HAP-1 (cell line): ENCODE data around the gene CPEB3.
A peak's percentile ranks its signal among the peaks of the same experiment; 100 is the strongest.
"Not testable (repeated sequence)": the region's sequence is repeated elsewhere in the genome, so short reads cannot be mapped to it uniquely, and the experiment has no call there.

ENCODE experiments used
- DNase-seq, 2 experiments: peaks; one replicate each; pipeline ENCODE4 v3.0.0-alpha.2; 2016 to 2020; ENCODE audit warnings: low spot score in 2 of 2
- H3K27me3 ChIP-seq: fragments of 250-450 bp; sonication (Bioruptor Pico); 2 replicates; pipeline ENCODE4 v1.5.1; 2020; ENCODE audit warnings: low read depth, mild to moderate bottlenecking, moderate library complexity
- H3K36me3 ChIP-seq: fragments of 250-450 bp; sonication (Bioruptor Pico); replicated peaks from 2 replicates; pipeline ENCODE4 v1.5.1; 2020; ENCODE audit warnings: mild to moderate bottlenecking
- H3K4me1 ChIP-seq: fragments of 250-450 bp; sonication (Bioruptor Pico); 2 replicates; pipeline ENCODE4 v1.5.1; 2020; ENCODE audit warnings: mild to moderate bottlenecking
- H3K4me3 ChIP-seq: fragments of 250-450 bp; sonication (Bioruptor Pico); 2 replicates; pipeline ENCODE4 v1.5.1; 2020; ENCODE audit warnings: mild to moderate bottlenecking, moderate library complexity
- H3K9me3 ChIP-seq: fragments of 250-450 bp; sonication (Bioruptor Pico); 2 replicates; pipeline ENCODE4 v1.5.1; 2020; ENCODE audit warnings: mild to moderate bottlenecking, moderate library complexity
- in situ Hi-C: fragments of 300-500 bp; cut with MboI; formaldehyde crosslinking; loops from 3 replicates; pipeline ENCODE4 v1.14.3; 2020; ENCODE audit warnings: low sequenced_read_pairs, inconsistent platforms, mixed read lengths

Gene CPEB3

DNA sequence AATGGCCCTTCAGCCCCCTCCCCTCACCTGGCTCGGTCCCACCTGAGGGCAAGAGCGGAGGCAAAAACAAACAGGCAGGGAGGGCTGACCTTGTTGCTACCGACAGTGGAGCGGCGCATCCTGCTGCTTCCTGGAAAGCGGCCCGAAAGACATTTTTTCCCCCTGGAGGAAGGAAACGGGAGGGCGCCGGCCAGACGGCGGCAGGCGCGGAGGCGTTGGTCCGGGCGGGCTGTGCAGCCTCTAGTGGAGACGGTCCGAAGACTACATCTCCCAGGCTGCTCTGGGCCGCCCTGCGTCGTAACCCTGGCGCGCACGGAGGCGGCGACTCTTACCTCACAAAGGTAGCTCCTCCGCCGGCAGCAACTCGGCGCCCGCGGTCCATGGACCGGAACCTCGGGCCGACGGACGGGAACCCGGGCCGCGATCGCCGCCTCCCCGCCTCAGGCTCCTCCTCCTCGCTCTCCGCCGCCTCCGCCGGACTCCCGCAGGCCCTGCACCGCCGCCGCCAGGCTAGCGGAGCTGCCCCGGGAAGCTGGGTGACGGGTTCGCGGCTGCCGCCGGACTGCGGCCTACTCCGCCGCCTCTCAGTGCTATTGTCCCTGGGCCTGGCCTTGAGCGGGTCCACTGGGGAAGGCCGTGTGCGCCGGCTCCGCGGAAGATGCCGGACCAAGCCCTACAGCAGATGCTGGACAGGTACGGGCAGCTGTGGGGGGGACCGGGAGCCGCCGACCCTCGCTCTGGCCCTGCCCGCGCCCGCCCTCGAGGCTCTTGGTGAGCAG is at the start of gene CPEB3, which contains the start of gene MARCHF5:
Gene CPEB3 (minus strand): TSS at position 242 of the 779 bp plus-strand sequence. CDS start 50,728 bp downstream, outside the sequence.
Gene MARCHF5 (plus strand): TSS at position 331 of the 779 bp plus-strand sequence. CDS start 328 bp downstream, at position 659.
- Histone ChIP-seq H3K36me3 (peaks cover 10% of the 10 kb centered on the region), H3K4me1 (peaks cover 7% of the 10 kb centered on the region; the same call in 1 of the 2 replicates), H3K4me3 (peak within 1 kb of the TSS; percentile 98), H3K27me3 (no peaks in the 10 kb centered on the region), H3K9me3 (no peaks in the 10 kb centered on the region)
- in situ Hi-C loops = no loop called here
- DNase-seq = peak; percentile 89 to 95

DNA sequence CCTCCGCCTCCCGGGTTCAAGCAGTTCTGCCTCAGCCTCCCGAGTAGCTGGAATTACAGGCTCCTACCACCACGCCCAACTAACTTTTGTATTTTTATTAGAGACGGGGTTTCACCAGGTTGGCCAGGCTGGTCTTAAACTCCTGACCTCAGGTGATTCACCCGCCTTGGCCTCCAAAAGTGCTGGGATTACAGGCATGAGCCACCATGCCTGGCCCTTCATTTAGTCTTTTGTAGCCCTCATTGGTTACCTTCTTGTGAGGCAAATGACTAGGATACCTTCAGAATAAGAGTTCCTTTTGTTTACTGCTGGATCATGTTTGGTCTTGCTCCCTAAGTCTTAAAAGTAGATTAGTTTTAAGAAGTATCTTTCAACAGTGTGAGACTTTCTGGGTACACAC is 39.0 kb upstream of the CPEB3 start:
- H3K4me3 ChIP-seq, H3K9me3 ChIP-seq, DNase-seq, H3K36me3 ChIP-seq, in situ Hi-C loops, H3K27me3 ChIP-seq: not testable (repeated sequence)
- H3K4me1 ChIP-seq = peaks cover 22% of the 10 kb centered on the region

DNA sequence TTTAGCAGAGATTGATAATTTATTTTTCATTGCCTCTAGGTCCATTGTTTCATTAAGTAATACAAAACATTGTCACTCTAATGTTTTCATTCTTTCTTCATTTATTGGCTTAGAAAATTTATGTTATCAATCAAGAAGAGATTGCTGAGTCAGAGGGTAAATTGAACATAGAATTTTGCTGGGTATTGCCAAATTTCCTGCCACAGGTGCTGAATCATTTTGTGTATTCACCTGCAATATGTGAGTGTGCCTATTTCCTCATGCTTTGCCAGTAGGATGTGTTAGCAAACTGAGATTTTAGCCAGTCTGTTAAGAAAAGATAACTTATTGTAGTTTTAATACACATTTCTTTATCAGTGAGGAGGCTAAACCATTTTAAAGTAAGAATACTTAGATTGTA is 38.1 kb upstream of the CPEB3 start:
- Histone ChIP-seq H3K36me3 (no peaks in the 10 kb centered on the region), H3K4me1 (peaks cover 14% of the 10 kb centered on the region), H3K27me3 (no peaks in the 10 kb centered on the region), H3K4me3 (no peak overlapping the region), H3K9me3 (no peaks in the 10 kb centered on the region)
- no peak for DNase-seq
- in situ Hi-C loops = no loop called here

DNA sequence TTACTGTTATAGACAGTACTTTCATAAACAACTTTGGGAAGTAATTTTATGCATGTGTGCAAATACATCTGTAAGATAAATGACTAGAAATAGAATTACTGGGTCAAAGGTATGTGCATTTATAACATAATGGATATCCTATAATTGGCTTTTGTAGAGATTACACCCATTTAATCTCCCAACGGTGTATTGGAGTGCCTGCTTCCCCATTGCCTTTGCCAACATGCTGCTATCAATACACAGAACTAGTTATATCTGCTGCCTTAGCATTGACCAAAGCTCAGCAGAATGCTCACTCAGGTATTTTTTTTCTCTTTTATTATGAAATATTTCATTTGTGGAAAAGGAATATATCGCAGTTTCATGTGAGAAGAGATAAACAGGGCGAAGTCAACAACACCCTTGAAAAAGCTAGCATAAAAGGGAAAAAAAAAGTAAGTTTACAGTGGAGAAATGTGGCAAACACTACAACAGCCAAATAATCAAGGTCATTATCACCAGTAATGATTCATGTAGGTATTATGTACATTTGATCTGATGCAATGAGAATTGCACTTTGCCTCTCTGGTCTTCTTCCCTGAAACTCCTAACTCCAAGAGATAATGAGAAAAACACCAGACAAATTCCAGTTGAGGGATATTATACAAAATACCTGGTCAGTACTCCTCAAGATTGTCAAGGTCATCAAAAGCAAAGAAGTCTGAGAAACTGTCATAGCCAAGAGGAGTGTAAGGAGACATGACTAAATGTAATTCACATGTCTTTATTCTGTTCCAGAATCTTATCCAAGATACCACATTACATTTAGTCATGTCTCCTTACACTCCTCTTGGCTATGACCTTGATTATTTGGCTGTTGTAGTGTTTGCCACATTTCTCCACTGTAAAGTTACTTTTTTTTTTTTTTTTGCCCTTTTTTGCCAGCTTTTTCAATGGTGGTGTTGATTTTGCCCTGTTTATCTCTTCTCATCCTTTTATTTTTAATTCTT is 36.9 kb upstream of the CPEB3 start:
- in situ Hi-C loops = no loop called here
- Histone ChIP-seq H3K27me3 (no peaks in the 10 kb centered on the region), H3K4me3 (no peak overlapping the region), H3K9me3 (no peaks in the 10 kb centered on the region), H3K4me1 (peaks cover 14% of the 10 kb centered on the region), H3K36me3 (no peaks in the 10 kb centered on the region)
- no peak for DNase-seq

DNA sequence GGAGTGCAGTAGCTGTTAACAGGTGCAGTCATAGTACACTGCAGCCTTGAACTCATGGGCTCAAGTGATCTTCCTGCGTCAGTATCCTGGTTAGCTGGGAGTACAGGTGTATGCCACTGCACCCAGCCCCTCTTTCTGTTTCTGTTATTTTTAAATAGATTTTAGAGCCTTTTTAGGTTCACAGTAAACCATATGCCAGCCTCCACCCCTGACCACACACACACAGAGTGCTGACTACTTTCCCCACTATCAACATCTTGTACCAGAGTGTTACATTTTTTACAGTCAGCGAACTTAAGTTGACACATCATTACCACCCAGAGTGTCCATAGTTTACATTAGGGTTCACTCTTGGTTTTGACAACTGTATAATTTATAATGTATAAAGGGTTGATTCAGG is 32.2 kb upstream of the CPEB3 start:
- H3K9me3 ChIP-seq = no peaks in the 10 kb centered on the region
- H3K36me3 ChIP-seq = no peaks in the 10 kb centered on the region
- in situ Hi-C loops = no loop called here
- peaks cover 8% of the 10 kb centered on the region for H3K4me1 ChIP-seq
- no peaks in the 10 kb centered on the region for H3K27me3 ChIP-seq
- DNase-seq = no peak
- H3K4me3 ChIP-seq = no peak overlapping the region

DNA sequence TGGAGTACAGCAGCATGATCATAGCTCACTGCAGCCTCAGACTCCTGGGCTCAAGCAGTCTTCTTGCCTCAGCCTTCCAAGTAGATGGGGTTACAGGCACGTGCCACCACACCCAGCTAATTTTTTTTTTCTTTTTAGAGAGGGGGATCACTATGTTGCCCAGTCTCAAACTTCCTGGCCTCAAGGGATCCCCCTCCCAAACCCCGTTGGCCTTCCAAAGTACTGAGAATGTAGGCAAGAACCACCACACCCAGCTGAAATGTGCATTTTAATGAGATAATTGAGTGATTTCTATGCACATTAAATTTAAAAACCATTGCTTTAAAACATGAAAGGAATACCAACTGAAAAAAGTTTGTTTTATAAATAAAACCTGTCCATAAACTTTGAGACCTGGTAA is 25.7 kb upstream of the CPEB3 start:
- Histone ChIP-seq H3K4me3 (no peak overlapping the region), H3K36me3 (0 out of 2 replicates have a peak, but pooled peaks cover 7% of the 10 kb centered on the region), H3K9me3 (no peaks in the 10 kb centered on the region), H3K4me1 (no peaks in the 10 kb centered on the region), H3K27me3 (no peaks in the 10 kb centered on the region)
- DNase-seq = no peak
- in situ Hi-C loops = no loop called here

DNA sequence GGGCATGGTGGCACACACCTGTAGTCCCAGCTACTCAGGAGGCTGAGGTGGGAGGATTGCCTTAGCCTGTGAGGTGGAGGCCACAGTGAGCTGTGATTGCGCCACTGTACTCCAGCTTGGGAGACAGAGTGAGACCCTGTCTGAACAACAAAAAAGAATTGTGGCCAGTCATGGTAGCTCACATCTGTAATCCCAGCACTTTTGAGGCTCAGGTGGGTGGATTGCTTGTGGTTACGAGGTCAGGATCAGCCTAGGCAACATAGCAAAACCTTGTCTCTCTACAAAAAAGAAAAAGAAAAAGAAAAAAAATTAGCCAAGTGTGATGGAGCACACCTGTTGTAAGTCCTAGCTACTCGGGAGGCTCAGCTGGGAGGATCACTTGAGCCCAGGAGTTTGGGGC is 22.9 kb upstream of the CPEB3 start:
- DNase-seq = no peak
- H3K27me3 ChIP-seq = no peaks in the 10 kb centered on the region
- no peaks in the 10 kb centered on the region for H3K9me3 ChIP-seq
- in situ Hi-C loops = no loop called here
- no peak overlapping the region for H3K4me3 ChIP-seq
- H3K4me1 ChIP-seq = no peaks in the 10 kb centered on the region
- peaks cover 16% of the 10 kb centered on the region for H3K36me3 ChIP-seq

DNA sequence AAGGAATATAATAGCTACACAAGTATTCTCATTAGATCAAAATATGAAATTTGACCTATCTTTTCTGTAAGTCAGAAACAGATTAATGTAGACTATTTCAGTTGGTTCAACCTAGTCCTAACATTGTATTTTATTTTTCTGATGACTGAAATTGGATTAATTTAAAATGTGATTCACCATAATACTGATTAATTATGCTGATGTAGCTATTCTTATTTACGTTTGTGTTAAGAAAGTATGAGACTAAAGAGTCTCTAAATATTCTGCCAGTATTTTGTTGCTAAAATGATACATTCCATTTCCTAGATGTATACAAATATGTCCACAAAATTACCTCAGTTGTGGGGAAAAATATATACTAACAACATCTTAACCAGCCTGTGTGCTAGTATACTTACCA is 18.4 kb upstream of the CPEB3 start:
- DNase-seq = no peak
- H3K27me3 ChIP-seq = no peaks in the 10 kb centered on the region
- H3K9me3 ChIP-seq = no peaks in the 10 kb centered on the region
- peaks cover 16% of the 10 kb centered on the region for H3K36me3 ChIP-seq
- no peak overlapping the region for H3K4me3 ChIP-seq
- peaks cover 5% of the 10 kb centered on the region for H3K4me1 ChIP-seq
- in situ Hi-C loops = no loop called here

GRCh38 chr10:92305133-92306072 is 14.5 kb upstream of the CPEB3 start:
- H3K27me3 ChIP-seq = no peaks in the 10 kb centered on the region
- in situ Hi-C loops = no loop called here
- DNase-seq = no peak
- H3K36me3 ChIP-seq = no peaks in the 10 kb centered on the region
- peaks cover 22% of the 10 kb centered on the region for H3K4me1 ChIP-seq
- no peaks in the 10 kb centered on the region for H3K9me3 ChIP-seq
- no peak overlapping the region for H3K4me3 ChIP-seq

GRCh38 chr10:92304061-92304460 is 13.2 kb upstream of the CPEB3 start:
- H3K4me1 ChIP-seq = peaks cover 22% of the 10 kb centered on the region
- DNase-seq = no peak
- no peaks in the 10 kb centered on the region for H3K27me3 ChIP-seq
- in situ Hi-C loops = no loop called here
- no peak overlapping the region for H3K4me3 ChIP-seq
- H3K36me3 ChIP-seq = no peaks in the 10 kb centered on the region
- no peaks in the 10 kb centered on the region for H3K9me3 ChIP-seq

GRCh38 chr10:92303096-92303495 is 12.2 kb upstream of the CPEB3 start:
- no peaks in the 10 kb centered on the region for H3K27me3 ChIP-seq
- no peak for DNase-seq
- in situ Hi-C loops = no loop called here
- H3K4me3 ChIP-seq = no peak overlapping the region
- no peaks in the 10 kb centered on the region for H3K36me3 ChIP-seq
- H3K9me3 ChIP-seq = no peaks in the 10 kb centered on the region
- peaks cover 22% of the 10 kb centered on the region for H3K4me1 ChIP-seq

- H3K9me3 ChIP-seq = 0 out of 2 replicates have a peak, but pooled peaks cover 2% of the 10 kb centered on the region
- in situ Hi-C loops = no loop called here
- H3K36me3 ChIP-seq = 0 out of 2 replicates have a peak, but pooled peaks cover 4% of the 10 kb centered on the region
- DNase-seq = no peak
- H3K27me3 ChIP-seq = no peaks in the 10 kb centered on the region
- H3K4me3 ChIP-seq = no peak overlapping the region
- H3K4me1 ChIP-seq = peaks cover 9% of the 10 kb centered on the region
Measured at GRCh38 chr10:92298487-92298886, 7.6 kb upstream of the CPEB3 start.
